ENCODE measurements around the gene HOXB3.

HOXB3 gene

GRCh38 chr17:48543107-48543853 lies 46.8 kb downstream of the HOXB3 start (continued):
- TF ChIP-seq PBX3 (CRISPR knock-in tag; IDR thresholded peaks at IDR 0.05) (no peak), ZBTB26 (tag by site-specific recombination; optimal IDR thresholded peaks at IDR 0.05) (peak; percentile 91), KLF1 (tag by site-specific recombination; IDR thresholded peaks at IDR 0.05) (no peak), ZNF248 (tag by site-specific recombination; IDR thresholded peaks at IDR 0.05) (no peak), ZNF174 (tag by site-specific recombination; IDR thresholded peaks at IDR 0.05) (no peak), ZFP37 (tag by site-specific recombination; IDR thresholded peaks at IDR 0.05) (peak; percentile 50; the same call in 1 of the 2 replicates), ZNF610 (tag by site-specific recombination; IDR thresholded peaks at IDR 0.05; ENCODE audit: borderline replicate concordance) (no peak), ZBTB17 (tag by site-specific recombination; IDR thresholded peaks at IDR 0.05) (no peak; the same call in 1 of the 2 replicates), KLF9 (tag by site-specific recombination; IDR thresholded peaks at IDR 0.05; ENCODE audit: low read depth) (no peak), ZFP41 (tag by site-specific recombination; IDR thresholded peaks at IDR 0.05; ENCODE audit: borderline replicate concordance) (no peak), ZNF449 (tag by site-specific recombination; IDR thresholded peaks at IDR 0.05) (peak; percentile 80)

- H3K4me1 ChIP-seq (ENCODE audit: control insufficient read depth, insufficient read depth, low read length) = peaks cover 34% of the 10 kb centered on the region
- peak overlapping the region; percentile 79 for H3K4me3 ChIP-seq (ENCODE audit: low read depth, low read length)
- peaks cover 5 to 11% of the 10 kb centered on the region in 2 experiments; a peak in 2 of 3 replicates for H3K36me3 ChIP-seq (ENCODE audit: control insufficient read depth in 2 of 2, insufficient read depth in 1 of 2, low read length in 2 of 2)
- H3K27ac ChIP-seq (ENCODE audit: extremely low read depth, low read depth, low read length) = peak overlapping the region; percentile 100
- CTCF ChIA-PET = interaction anchor here (0.7 to 2.6 kb wide), 3 partner anchors 50 to 224 kb away, joined by 3 to 9 read pairs (median 3); no protein-coding TSS in a partner anchor
- TF ChIP-seq ZNF280C (tag by site-specific recombination; IDR thresholded peaks at IDR 0.05) (no peak), ZBTB17 (tag by site-specific recombination; IDR thresholded peaks at IDR 0.05) (peak; percentile 80), PRDM10 (tag by site-specific recombination; IDR thresholded peaks at IDR 0.05) (peak; percentile 78), ZNF24 (tag by site-specific recombination; IDR thresholded peaks at IDR 0.05) (peak; percentile 15; the same call in 1 of the 2 replicates)
- POLR2A ChIA-PET = interaction anchor here (1.1 to 2.3 kb wide), 3 partner anchors 13 to 453 kb away, joined by 3 to 17 read pairs (median 3); no protein-coding TSS in a partner anchor
- no peaks in the 10 kb centered on the region for H3K9me3 ChIP-seq (ENCODE audit: control insufficient read depth, insufficient read depth, low read depth, low read length)
These were observed 47.3 kb downstream of the HOXB3 start for GRCh38 chr17:48542698-48543106.

Measured in HEK293 (cell line).